ENCODE data around the gene KPNA6. TPM values are rescaled to one million over a fixed set of nuclear protein-coding genes. Genes with fewer than 3 reads are reported as not detected.

Gene KPNA6
- total and polyA plus RNA-seq, 2 of the 13 experiments (the other 11 are each of a cell fraction or from before 2014, with no cell fraction given), result 22.0 to 47.5 TPM

DNA sequence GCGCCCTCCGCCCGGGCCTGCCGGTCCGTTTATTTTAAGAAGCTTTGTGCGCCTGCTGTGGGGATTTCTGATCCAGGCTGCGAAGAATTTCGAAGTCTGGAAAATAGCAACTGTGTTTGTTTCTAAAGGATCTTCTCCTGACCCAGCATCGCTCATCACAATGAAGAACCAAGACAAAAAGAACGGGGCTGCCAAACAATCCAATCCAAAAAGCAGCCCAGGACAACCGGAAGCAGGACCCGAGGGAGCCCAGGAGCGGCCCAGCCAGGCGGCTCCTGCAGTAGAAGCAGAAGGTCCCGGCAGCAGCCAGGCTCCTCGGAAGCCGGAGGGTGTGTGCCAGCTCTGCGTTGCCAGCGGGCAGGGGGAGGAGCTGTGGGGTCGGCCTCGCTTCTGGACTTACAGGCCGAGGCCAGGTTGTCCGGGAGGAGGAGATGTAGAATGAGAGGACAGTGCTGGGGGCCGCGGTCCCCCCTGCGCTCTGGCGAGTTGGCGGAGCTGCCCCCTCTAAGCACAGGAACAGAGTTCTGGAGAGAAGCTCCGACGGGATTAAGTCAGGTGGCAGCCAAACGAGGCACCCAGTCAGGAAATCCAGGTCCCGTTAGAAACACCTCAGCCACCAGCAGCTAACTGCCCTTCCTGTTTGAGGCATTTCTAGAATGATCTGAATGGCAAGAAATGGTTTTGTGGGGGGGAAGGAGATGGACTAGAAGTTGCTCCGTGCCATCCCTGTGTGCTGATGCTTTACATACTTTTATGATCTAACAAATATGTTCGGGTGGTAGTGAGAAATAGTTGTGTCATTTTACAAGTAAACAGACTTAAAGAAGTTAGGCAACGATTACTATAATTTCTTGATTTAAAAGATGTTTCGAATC is 72.6 kb downstream of the KPNA6 start (continued):
- TF ChIP-seq GTF2F1 (IDR thresholded peaks at IDR 0.05; ENCODE audit: low read length) (no peak), ZSCAN30 (CRISPR knock-in tag; IDR thresholded peaks at IDR 0.05) (no peak), ZNF850 (CRISPR knock-in tag; conservative IDR thresholded peaks at IDR 0.05) (no peak), ZNF569 (CRISPR knock-in tag; IDR thresholded peaks at IDR 0.05; ENCODE audit: borderline replicate concordance) (0 out of 2 replicates have a peak, but pooled peaks have one; percentile 4), ADNP (CRISPR knock-in tag; IDR thresholded peaks at IDR 0.05) (no peak), RARA (CRISPR knock-in tag; IDR thresholded peaks at IDR 0.05) (no peak), SNAI1 (CRISPR knock-in tag; IDR thresholded peaks at IDR 0.05; ENCODE audit: borderline replicate concordance) (0 out of 2 replicates have a peak, but pooled peaks have one; percentile 42), ZFX (CRISPR knock-in tag; IDR thresholded peaks at IDR 0.05; ENCODE audit: low read depth) (no peak), ZNF337 (CRISPR knock-in tag; IDR thresholded peaks at IDR 0.05; ENCODE audit: borderline replicate concordance, low read depth) (0 out of 2 replicates have a peak, but pooled peaks have one; percentile 11), SMARCC2 (IDR thresholded peaks at IDR 0.05) (no peak), GZF1 (CRISPR knock-in tag; IDR thresholded peaks at IDR 0.05) (no peak), NFYB (CRISPR knock-in tag; IDR thresholded peaks at IDR 0.05) (no peak), NFIB (CRISPR knock-in tag; IDR thresholded peaks at IDR 0.05; ENCODE audit: borderline replicate concordance) (no peak)
- TF ChIP-seq, protein P1, sequence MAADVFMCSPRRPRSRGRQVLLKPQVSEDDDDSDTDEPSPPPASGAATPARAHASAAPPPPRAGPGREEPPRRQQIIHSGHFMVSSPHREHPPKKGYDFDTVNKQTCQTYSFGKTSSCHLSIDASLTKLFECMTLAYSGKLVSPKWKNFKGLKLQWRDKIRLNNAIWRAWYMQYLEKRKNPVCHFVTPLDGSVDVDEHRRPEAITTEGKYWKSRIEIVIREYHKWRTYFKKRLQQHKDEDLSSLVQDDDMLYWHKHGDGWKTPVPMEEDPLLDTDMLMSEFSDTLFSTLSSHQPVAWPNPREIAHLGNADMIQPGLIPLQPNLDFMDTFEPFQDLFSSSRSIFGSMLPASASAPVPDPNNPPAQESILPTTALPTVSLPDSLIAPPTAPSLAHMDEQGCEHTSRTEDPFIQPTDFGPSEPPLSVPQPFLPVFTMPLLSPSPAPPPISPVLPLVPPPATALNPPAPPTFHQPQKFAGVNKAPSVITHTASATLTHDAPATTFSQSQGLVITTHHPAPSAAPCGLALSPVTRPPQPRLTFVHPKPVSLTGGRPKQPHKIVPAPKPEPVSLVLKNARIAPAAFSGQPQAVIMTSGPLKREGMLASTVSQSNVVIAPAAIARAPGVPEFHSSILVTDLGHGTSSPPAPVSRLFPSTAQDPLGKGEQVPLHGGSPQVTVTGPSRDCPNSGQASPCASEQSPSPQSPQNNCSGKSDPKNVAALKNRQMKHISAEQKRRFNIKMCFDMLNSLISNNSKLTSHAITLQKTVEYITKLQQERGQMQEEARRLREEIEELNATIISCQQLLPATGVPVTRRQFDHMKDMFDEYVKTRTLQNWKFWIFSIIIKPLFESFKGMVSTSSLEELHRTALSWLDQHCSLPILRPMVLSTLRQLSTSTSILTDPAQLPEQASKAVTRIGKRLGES (CRISPR knock-in tag; IDR thresholded peaks at IDR 0.05; ENCODE audit: borderline replicate concordance), result 0 out of 2 replicates have a peak, but pooled peaks have one; percentile 14
- TF ChIP-seq, protein P2, sequence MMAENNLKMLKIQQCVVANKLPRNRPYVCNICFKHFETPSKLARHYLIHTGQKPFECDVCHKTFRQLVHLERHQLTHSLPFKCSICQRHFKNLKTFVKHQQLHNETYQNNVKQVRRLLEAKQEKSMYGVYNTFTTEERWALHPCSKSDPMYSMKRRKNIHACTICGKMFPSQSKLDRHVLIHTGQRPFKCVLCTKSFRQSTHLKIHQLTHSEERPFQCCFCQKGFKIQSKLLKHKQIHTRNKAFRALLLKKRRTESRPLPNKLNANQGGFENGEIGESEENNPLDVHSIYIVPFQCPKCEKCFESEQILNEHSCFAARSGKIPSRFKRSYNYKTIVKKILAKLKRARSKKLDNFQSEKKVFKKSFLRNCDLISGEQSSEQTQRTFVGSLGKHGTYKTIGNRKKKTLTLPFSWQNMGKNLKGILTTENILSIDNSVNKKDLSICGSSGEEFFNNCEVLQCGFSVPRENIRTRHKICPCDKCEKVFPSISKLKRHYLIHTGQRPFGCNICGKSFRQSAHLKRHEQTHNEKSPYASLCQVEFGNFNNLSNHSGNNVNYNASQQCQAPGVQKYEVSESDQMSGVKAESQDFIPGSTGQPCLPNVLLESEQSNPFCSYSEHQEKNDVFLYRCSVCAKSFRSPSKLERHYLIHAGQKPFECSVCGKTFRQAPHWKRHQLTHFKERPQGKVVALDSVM (CRISPR knock-in tag; IDR thresholded peaks at IDR 0.05), result no peak
- TF ChIP-seq, protein P3, sequence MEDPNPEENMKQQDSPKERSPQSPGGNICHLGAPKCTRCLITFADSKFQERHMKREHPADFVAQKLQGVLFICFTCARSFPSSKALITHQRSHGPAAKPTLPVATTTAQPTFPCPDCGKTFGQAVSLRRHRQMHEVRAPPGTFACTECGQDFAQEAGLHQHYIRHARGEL (CRISPR knock-in tag; IDR thresholded peaks at IDR 0.05), result no peak
- TF ChIP-seq, protein P4, sequence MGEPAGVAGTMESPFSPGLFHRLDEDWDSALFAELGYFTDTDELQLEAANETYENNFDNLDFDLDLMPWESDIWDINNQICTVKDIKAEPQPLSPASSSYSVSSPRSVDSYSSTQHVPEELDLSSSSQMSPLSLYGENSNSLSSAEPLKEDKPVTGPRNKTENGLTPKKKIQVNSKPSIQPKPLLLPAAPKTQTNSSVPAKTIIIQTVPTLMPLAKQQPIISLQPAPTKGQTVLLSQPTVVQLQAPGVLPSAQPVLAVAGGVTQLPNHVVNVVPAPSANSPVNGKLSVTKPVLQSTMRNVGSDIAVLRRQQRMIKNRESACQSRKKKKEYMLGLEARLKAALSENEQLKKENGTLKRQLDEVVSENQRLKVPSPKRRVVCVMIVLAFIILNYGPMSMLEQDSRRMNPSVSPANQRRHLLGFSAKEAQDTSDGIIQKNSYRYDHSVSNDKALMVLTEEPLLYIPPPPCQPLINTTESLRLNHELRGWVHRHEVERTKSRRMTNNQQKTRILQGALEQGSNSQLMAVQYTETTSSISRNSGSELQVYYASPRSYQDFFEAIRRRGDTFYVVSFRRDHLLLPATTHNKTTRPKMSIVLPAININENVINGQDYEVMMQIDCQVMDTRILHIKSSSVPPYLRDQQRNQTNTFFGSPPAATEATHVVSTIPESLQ (CRISPR knock-in tag; conservative IDR thresholded peaks at IDR 0.05), result no peak
